T-helper 1 cell treated with Interleukin-12 subunit alpha and Interleukin-12 subunit beta and Interleukin-4 antibody, amounts not matched to agents 30 μg/mL and 1 μg/mL, for 36 hours (primary cell): ENCODE measurements around the gene MRGPRG.

Experiments used
- H3K27ac Mint-ChIP-seq: one replicate; pipeline ENCODE4 v1.8.0; 2021; ENCODE audit warnings: mild to moderate bottlenecking, mixed read lengths
- H3K27me3 Mint-ChIP-seq: one replicate; pipeline ENCODE4 v1.8.0; 2021; ENCODE audit warnings: low read depth, mixed read lengths
- H3K36me3 Mint-ChIP-seq: one replicate; pipeline ENCODE4 v1.8.0; 2021; ENCODE audit warnings: low read depth, mixed read lengths
- H3K4me1 Mint-ChIP-seq: one replicate; pipeline ENCODE4 v1.8.0; 2021; ENCODE audit warnings: low read depth, mixed read lengths
- H3K4me3 Mint-ChIP-seq: one replicate; pipeline ENCODE4 v1.8.0; 2021; ENCODE audit warnings: mild to moderate bottlenecking, moderate library complexity, mixed read lengths
- H3K9me3 Mint-ChIP-seq: one replicate; pipeline ENCODE4 v1.8.0; 2021; ENCODE audit warnings: mixed read lengths

MRGPRG gene

GRCh38 chr11:3196161-3197043 lies 22.2 kb downstream of the MRGPRG start:
- Mint-ChIP-seq H3K36me3 (no peaks in the 10 kb centered on the region), H3K4me3 (no peak overlapping the region), H3K27me3 (no peaks in the 10 kb centered on the region), H3K27ac (no peak overlapping the region), H3K9me3 (no peaks in the 10 kb centered on the region), H3K4me1 (no peaks in the 10 kb centered on the region)

GRCh38 chr11:3195251-3196160 lies 23.1 kb downstream of the MRGPRG start:
- no peaks in the 10 kb centered on the region for H3K4me1 Mint-ChIP-seq
- H3K36me3 Mint-ChIP-seq, result no peaks in the 10 kb centered on the region
- H3K27me3 Mint-ChIP-seq, result no peaks in the 10 kb centered on the region
- H3K9me3 Mint-ChIP-seq, result no peaks in the 10 kb centered on the region
- H3K4me3 Mint-ChIP-seq, result no peak overlapping the region
- no peak overlapping the region for H3K27ac Mint-ChIP-seq

GRCh38 chr11:3194016-3194816 lies 24.4 kb downstream of the MRGPRG start:
- Mint-ChIP-seq H3K4me1 (no peaks in the 10 kb centered on the region), H3K4me3 (no peak overlapping the region), H3K27me3 (no peaks in the 10 kb centered on the region), H3K9me3 (no peaks in the 10 kb centered on the region), H3K27ac (no peak overlapping the region), H3K36me3 (no peaks in the 10 kb centered on the region)

- no peaks in the 10 kb centered on the region for H3K36me3 Mint-ChIP-seq
- no peaks in the 10 kb centered on the region for H3K27me3 Mint-ChIP-seq
- no peak overlapping the region for H3K4me3 Mint-ChIP-seq
These were observed 25.1 kb downstream of the MRGPRG start for GRCh38 chr11:3193373-3194015.

GRCh38 chr11:3192511-3193372 lies 25.9 kb downstream of the MRGPRG start:
- Mint-ChIP-seq H3K9me3 (no peaks in the 10 kb centered on the region), H3K27me3 (no peaks in the 10 kb centered on the region), H3K27ac (no peak overlapping the region), H3K4me3 (no peak overlapping the region), H3K4me1 (no peaks in the 10 kb centered on the region), H3K36me3 (no peaks in the 10 kb centered on the region)

More at GRCh38 chr11:3193373-3194015, 25.1 kb downstream of the MRGPRG start:
- H3K9me3 Mint-ChIP-seq, result no peaks in the 10 kb centered on the region
- H3K27ac Mint-ChIP-seq, result no peak overlapping the region
- no peaks in the 10 kb centered on the region for H3K4me1 Mint-ChIP-seq

GRCh38 chr11:3191586-3192324 lies 26.9 kb downstream of the MRGPRG start:
- Mint-ChIP-seq H3K4me1 (no peaks in the 10 kb centered on the region), H3K27ac (no peak overlapping the region), H3K4me3 (no peak overlapping the region), H3K27me3 (no peaks in the 10 kb centered on the region), H3K36me3 (no peaks in the 10 kb centered on the region), H3K9me3 (no peaks in the 10 kb centered on the region)

- Mint-ChIP-seq H3K27ac (no peak overlapping the region), H3K27me3 (no peaks in the 10 kb centered on the region), H3K9me3 (no peaks in the 10 kb centered on the region), H3K4me3 (no peak overlapping the region), H3K4me1 (no peaks in the 10 kb centered on the region), H3K36me3 (no peaks in the 10 kb centered on the region)
These were observed 28.0 kb downstream of the MRGPRG start for GRCh38 chr11:3190600-3190999.

- no peak overlapping the region for H3K4me3 Mint-ChIP-seq
- no peak overlapping the region for H3K27ac Mint-ChIP-seq
- no peaks in the 10 kb centered on the region for H3K4me1 Mint-ChIP-seq
- no peaks in the 10 kb centered on the region for H3K9me3 Mint-ChIP-seq
- no peaks in the 10 kb centered on the region for H3K36me3 Mint-ChIP-seq
- H3K27me3 Mint-ChIP-seq, result no peaks in the 10 kb centered on the region
These were observed 28.6 kb downstream of the MRGPRG start for GRCh38 chr11:3189886-3190583.

- H3K9me3 Mint-ChIP-seq, result no peaks in the 10 kb centered on the region
- no peaks in the 10 kb centered on the region for H3K36me3 Mint-ChIP-seq
These were observed 29.3 kb downstream of the MRGPRG start for GRCh38 chr11:3189196-3189843.

GRCh38 chr11:3188496-3189195 lies 30.0 kb downstream of the MRGPRG start:
- no peak overlapping the region for H3K4me3 Mint-ChIP-seq

More at GRCh38 chr11:3189196-3189843, 29.3 kb downstream of the MRGPRG start:
- H3K4me1 Mint-ChIP-seq, result no peaks in the 10 kb centered on the region
- H3K27ac Mint-ChIP-seq, result no peak overlapping the region
- H3K27me3 Mint-ChIP-seq, result no peaks in the 10 kb centered on the region
- H3K4me3 Mint-ChIP-seq, result no peak overlapping the region

GRCh38 chr11:3186166-3186953 lies 32.3 kb downstream of the MRGPRG start:
- H3K9me3 Mint-ChIP-seq, result no peaks in the 10 kb centered on the region
- no peak overlapping the region for H3K4me3 Mint-ChIP-seq
- H3K27me3 Mint-ChIP-seq, result no peaks in the 10 kb centered on the region

More at GRCh38 chr11:3188496-3189195, 30.0 kb downstream of the MRGPRG start:
- no peaks in the 10 kb centered on the region for H3K4me1 Mint-ChIP-seq
- H3K36me3 Mint-ChIP-seq, result no peaks in the 10 kb centered on the region
- no peak overlapping the region for H3K27ac Mint-ChIP-seq
- H3K27me3 Mint-ChIP-seq, result no peaks in the 10 kb centered on the region
- H3K9me3 Mint-ChIP-seq, result no peaks in the 10 kb centered on the region

More at GRCh38 chr11:3186166-3186953, 32.3 kb downstream of the MRGPRG start:
- H3K4me1 Mint-ChIP-seq, result no peaks in the 10 kb centered on the region
- no peak overlapping the region for H3K27ac Mint-ChIP-seq
- H3K36me3 Mint-ChIP-seq, result no peaks in the 10 kb centered on the region
